Regular cardiac myocyte (primary cell): ENCODE results near the gene XRCC2. TPM values are rescaled to one million over a fixed set of nuclear protein-coding genes. Genes with fewer than 3 reads are reported as not detected.

ENCODE experiments used
- total RNA-seq: library from RNA; depleted of rRNA; stranded (reverse); fragments of >200 nt; gene quantifications from 2 replicates; pipeline ENCODE4 v1.2.3, GENCODE V29; 2014

The XRCC2 gene
- total RNA-seq: 1.1 and 6.9 TPM in 2 replicates

DNA sequence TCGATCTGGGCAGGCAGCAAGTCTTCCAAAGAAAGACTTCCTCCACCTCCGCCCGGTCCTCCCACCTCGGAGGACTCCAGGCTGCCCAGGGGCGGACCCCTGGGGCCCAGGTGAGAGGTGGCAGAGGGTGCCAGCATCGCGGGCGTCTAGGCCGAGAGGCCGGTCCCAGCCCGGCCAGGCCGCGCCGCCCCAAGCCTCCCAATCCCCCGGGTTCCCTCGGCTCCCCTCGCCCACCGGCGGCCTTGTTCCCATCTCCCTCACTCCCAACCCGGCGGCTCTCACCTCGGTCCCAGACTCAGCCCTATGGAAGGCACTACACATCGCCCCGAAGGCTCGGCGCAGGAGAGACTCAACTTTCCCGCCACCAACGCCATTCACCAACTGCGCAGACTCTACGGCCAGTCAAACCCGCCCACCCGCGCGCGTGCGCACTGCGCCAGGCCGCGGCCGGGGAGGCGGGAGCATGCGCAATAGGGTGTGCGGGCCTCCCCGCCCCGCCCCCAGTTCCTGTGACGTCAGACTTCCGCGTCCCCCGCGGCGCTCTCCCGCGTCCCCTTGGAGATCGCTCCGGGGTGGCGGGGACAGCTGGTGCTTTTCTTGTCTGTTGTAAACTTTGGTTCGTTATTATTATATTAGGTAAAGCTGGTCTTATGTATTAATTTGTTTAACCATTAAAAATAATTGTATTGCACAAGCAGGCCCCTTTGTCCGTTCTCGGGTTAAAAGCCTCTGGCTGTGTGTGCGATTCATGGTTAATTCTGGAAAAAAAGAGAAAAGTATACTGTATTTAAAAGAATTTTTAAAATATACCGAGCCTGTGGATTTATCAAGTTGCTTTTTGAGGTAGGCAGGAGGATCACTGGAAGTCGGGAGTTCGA, at the start of gene XRCC2:
TSS of gene XRCC2 (minus strand) at position 383 of the 878 bp plus-strand sequence. CDS start at position 321, 62 bp downstream.

Other genes with a start within 250 kb of the XRCC2 start
- 18.6 and 23.4 TPM in 2 replicates for gene KMT2C, start 240.1 kb downstream of the XRCC2 start, total RNA-seq
- 5.8 and 8.5 TPM in 2 replicates for gene ACTR3B, start 83.6 kb upstream of the XRCC2 start, total RNA-seq